ENCODE measurements around the gene PTPRU.
"Not testable (repeated sequence)": the region's sequence is repeated elsewhere in the genome, so short reads cannot be mapped to it uniquely, and the experiment has no call there.

PTPRU gene

DNA sequence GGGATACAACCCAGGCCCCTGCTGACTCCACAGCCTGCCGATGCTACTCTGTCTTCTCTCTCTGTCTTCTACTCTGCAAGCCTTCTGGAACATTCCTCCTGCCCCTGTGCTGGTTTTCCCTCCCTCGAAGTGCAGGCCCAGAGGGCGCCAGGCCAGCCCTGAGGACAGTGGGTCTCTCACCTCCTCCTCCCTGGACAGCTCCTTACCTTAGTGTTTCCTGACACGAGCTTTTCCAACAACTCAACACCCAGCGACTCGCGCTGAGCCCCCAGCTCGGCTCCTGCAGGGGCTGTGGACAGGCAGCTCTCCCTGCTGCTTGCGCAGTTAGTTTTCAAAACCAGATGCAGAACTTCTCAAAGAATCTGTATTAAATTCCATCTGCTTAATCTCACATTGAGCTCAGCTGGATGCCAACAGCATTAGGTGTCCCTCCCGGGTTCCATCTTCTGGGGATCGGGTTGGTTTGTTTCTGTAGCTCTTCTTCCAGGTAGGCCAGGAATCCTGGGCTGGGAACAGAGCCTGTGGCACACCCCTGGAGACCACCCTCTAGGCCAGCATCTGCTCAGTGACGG is 54.2 kb downstream of the PTPRU start:
- no peak for DNase-seq (ENCODE audit: low read depth in 3 of 3)

DNA sequence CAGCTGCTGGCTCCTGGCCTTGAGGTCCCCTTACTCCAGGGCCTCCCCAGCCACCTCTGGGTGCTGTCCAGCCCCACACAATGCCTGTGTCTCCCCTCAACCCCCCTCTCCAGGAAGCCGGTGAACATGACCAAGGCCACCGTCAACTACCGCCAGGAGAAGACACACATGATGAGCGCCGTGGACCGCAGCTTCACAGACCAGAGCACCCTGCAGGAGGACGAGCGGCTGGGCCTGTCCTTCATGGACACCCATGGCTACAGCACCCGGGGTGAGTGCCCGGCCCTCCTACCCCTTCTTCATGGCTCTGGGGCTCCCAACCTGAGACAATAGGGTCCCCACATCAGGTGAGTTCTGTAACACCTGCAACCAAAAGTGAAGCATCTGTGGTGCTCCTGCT is 55.4 kb downstream of the PTPRU start:
- DNase-seq (ENCODE audit: low read depth in 3 of 3), result no peak

DNA sequence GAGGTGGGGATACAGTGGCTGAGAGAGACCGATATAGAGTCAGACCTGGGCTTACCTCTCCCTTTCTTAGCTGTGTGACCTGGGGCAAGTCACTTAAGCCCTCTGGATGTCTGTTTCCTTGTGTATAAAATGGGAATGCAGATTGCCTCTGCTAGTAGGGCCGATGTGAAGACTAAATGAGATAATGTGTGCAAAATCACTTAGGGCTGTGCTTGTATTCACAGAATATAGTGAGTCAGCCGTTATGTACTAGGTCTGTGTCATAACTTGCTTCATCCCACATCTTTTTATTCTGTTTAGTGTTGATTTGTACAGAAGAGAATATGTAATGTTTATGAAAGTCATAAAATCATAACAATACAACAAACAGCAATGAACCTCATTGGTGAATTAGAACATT is 56.0 kb downstream of the PTPRU start:
- DNase-seq (ENCODE audit: low read depth in 3 of 3), result no peak

DNA sequence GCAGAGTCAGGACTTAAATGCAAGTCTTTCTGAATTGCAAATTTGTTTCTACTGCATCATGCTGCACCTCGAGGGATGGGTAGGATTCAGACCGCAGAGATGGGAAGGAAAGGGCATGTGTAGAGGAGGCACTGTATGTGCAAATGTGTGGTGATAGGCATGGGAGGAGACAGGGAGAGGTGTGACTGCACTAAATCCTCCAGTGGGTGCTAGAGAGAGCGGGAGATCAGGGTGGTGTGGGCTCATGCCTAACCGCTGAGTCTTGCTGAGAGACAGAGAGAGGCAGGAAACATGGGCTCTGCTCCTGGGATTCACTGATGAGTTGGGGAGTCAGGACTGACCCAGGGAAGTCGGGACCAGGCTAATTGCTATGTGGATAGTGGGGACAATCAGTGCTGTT is 61.1 kb downstream of the PTPRU start:
- no peak for DNase-seq (ENCODE audit: low read depth in 3 of 3)

DNA sequence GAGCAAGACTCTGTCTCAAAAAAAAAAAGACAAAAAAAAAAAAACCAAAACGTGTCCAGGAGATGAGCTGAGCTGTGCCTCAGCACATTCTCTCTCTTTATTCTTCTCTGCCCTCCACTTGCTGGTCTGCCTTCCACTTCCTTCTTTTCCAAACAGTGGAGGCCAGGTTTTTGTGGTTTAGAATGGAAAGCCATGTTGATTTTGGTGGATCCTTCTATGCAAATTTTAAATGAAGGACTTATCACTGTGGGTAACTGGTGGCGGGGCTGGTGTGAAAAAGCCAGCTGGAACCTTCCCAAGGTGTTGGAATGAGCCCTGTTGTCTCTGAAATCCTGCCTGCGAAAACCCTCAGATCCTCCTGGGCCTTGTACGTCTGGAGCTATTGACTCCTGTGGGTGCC is 61.9 kb downstream of the PTPRU start:
- DNase-seq (ENCODE audit: low read depth in 3 of 3), result no peak

DNA sequence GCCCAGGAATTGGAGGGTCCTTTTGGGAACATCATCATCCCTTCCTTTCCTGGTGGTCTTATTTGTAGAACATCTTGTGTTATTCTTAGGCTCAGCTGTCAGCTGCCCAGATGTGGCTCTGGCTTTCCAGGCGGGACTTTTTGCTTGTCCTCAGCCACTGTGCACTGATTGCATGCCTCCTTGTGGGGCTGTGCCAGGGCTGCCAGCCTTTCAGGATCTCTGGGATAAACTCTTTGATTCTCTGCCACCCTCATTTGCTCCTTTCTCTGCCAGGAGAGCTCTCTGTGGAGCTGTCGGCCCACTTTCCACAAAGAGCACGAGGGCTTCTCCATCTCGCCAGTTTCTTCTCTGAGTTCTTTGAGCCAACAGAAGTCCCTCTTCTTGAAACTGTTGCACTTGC is 63.1 kb downstream of the PTPRU start:
- no peak for DNase-seq (ENCODE audit: low read depth in 3 of 3)

DNA sequence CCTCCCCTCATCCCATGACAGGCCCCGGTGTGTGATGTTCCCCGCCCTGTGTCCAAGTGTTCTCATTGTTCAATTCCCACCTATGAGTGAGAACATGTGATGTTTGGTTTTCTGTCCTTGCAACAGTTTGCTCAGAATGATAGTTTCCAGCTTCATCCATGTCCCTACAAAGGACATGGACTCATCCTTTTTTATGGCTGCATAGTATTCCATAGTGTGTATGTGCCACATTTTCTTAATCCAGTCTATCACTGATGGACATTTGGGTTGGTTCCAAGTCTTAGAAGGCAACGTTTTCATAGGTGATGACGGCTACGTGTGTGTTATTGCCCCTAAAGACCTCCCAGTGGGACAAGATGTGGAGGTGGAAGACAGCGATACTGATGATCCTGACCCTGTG is 65.4 kb downstream of the PTPRU start:
- DNase-seq (ENCODE audit: low read depth in 3 of 3), result not testable (repeated sequence)

DNA sequence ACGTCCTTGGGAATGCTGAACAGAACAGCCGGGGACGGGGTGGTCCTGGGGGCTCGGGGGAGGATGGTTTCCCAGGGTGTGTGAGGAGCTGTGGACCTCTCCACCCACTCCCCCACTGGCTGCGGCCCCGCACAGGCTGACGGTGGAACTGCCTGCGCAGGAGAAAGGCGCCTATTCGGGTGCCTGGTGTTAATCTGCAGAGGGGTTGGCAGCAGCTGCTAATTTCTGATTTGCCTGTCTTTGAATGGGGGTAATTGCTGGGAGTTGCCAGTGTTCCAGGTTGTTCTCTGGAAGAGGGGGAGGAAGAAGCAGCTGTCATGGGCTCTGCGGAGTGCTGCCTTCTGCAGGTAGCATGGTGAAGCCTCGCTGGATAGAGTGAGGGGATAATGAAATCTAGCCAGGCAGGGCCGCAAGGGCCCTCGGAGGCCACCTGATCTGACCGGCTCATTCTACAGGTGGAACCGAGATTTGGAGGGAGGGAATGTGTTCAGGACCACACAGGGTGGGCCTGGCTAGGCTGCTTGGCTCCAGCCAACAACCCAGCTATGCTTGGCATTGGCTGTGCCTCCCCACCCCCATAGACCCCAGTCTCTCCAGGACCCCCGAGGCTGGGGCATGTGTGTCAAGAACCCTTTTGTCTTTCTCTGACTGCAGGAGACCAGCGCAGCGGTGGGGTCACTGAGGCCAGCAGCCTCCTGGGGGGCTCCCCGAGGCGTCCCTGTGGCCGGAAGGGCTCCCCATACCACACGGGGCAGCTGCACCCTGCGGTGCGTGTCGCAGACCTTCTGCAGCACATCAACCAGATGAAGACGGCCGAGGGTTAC is 67.1 kb downstream of the PTPRU start:
- no peak for DNase-seq (ENCODE audit: low read depth in 3 of 3)

DNA sequence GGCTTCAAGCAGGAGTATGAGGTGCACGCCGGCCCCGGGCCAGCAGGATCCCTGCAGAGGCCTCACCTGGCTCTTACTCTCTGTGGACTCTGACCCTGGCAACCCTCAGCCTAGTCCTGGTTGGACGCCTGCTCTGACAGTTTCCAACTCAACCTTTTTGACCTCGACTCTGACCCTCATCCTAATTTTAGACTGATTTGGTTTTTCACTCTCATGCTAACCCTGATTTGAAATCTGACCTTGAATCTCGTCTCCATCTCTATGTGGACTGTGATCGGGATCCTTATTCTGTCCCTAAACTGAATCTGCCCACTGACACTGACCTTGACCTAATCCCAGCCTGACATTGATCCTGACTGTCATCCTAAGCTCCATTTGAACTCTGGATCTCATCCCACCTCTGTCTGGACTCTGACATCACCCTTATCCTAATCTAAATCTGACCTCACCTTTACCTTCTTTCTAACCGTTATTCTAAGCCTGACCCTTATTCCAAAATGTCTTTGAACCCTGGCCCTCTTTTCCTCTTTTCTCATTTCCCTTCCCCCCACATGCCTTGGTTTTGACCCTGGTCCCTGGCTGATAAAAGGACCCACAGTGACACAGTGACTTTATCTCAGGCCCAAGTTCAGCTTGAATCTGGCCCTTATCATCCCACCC is 67.8 kb downstream of the PTPRU start:
- no peak for DNase-seq (ENCODE audit: low read depth in 3 of 3)

DNA sequence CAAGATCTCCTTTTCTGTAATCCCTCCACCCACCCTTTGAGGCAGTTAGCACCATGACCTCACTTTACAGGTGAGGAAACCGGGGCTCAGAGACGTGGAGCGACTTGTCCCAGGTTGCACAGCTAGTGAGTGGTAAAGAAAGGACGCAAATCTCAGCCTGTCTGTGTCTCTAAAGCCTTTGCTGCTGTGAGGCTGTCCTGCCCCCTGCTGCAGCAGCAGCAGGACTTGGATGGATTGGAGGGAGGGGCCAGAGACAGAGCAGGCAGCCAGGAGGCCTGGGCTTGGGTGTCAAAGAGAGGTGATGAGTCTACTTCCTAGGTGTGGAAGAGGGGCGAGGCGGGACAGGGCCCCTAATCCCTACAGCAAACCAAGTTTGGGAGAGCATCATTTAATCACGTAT is 69.6 kb downstream of the PTPRU start:
- DNase-seq (ENCODE audit: low read depth in 3 of 3), result no peak

DNA sequence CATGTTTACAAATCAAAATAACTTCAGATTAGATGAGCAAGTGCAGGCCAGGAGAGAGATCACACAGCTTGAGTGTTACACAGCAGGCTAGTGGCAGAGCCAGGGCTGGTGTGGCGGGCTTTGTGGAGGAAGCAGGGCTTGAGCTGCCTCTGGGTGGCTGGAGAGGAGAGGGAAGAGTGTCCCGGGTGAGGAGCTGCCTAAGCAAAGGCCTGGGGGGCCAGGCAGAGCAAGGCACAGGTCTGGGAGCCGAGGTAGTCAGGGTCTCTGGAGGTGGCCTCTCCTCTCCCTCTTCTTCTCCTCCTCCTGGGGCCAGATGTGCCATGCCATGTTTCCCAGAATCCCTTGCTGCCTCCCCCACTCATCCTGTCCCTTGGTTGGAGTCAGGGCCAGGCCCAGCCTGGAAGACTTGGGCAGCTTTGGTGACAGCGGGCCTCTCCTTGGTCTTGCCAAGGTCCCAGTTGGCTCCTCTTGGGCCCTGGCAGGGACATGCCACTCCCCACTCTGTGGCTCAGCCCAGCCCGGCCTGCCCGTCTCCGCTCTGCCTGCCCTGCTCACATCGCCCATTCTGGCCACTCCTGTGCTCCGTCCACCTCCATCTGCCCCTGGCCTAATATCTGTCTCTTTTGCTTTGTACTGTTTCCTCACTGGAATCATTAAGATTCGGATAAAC is 70.3 kb downstream of the PTPRU start:
- DNase-seq (ENCODE audit: low read depth in 3 of 3), result no peak

DNA sequence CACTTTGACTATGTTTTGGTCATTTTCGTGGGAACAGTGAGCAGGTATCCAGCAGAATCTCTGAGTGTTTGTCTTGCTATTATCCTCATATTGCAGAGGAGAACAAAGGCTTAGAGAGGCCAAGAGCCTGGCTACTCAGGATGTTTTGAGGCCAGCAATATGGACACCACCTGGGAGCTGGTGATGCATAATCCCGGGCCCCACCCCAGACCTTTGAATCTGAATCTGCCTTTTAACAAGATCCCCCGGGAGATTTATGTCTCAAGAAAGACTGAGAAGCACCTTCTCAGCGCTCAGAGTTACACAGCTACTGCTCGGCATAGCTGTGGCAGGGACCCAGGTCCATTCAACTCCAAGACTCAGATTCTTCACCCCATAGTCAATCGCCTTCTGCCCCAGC is 72.8 kb downstream of the PTPRU start:
- DNase-seq (ENCODE audit: low read depth in 3 of 3), result no peak

DNA sequence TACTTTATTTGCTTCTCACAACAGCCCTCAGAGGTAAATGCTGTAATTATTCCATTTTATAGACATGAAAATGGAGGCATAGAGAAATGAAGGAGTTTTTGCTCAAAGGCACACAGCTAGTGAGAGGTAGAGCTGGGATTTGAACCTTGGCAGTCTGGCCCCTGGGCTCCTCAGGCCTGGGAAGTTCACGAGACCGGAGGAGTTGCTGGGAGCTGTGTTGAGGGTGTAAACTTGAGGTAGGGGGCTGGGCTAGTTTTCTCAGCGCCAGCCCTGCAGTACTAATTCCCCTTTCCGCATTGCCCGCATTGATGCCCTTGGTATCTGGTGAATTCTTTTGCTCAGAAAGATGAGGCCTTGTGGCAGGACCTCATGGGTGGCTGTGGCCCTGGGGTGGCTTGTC is 73.3 kb downstream of the PTPRU start:
- no peak for DNase-seq (ENCODE audit: low read depth in 3 of 3)

DNA sequence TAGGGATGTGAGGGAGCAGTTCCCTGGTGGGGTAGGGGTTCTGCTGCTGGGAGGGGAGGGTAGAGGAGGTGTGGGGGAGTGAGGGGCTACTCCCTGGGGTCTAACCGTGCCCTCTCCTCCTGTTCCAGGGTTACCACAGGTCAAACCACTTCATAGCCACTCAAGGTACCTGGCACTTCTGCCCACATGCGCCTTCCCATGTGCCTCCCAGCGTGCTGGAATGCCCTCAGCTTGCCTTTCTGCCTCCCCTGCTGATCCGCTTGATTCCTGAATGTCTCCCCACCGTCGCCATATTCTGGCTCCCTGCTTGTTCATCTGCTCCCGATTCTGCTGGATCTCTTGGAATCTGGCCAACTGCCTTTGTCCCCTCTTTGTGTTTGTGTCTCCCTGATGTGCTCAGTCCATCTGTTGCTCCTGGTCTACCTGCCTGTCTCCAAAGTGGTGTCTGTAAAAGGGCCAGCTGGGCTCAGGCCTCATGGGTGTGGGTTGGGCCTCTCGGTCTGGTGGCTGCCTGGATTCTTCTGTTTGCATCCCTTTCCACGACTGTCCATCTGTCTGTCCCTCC is 74.4 kb downstream of the PTPRU start:
- DNase-seq (ENCODE audit: low read depth in 3 of 3), result no peak

DNA sequence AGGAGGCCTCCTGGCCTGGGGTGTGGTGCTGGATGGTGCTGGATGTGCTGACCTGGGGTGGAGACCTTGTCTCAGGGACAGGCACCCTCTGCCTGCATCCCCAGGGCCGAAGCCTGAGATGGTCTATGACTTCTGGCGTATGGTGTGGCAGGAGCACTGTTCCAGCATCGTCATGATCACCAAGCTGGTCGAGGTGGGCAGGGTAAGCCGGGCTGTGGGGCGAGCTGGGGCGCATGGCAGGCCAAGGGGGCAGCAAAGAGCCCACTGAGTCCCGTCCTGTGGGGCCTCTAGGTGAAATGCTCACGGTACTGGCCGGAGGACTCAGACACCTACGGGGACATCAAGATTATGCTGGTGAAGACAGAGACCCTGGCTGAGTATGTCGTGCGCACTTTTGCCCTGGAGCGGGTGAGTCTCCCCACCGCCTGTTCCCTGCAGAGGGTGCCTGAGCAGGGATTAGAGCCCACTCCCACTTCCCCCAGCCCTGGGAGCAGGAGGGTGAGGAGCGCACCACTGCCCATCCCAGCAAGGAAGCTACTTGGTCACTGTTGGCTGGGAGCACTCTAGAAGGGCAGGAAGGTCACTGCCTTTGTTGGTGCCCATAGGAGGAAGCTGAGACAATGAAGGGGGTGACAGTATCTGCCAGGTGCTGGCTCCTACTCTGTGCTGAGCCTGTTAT is 75.2 kb downstream of the PTPRU start:
- DNase-seq (ENCODE audit: low read depth in 3 of 3), result no peak

DNA sequence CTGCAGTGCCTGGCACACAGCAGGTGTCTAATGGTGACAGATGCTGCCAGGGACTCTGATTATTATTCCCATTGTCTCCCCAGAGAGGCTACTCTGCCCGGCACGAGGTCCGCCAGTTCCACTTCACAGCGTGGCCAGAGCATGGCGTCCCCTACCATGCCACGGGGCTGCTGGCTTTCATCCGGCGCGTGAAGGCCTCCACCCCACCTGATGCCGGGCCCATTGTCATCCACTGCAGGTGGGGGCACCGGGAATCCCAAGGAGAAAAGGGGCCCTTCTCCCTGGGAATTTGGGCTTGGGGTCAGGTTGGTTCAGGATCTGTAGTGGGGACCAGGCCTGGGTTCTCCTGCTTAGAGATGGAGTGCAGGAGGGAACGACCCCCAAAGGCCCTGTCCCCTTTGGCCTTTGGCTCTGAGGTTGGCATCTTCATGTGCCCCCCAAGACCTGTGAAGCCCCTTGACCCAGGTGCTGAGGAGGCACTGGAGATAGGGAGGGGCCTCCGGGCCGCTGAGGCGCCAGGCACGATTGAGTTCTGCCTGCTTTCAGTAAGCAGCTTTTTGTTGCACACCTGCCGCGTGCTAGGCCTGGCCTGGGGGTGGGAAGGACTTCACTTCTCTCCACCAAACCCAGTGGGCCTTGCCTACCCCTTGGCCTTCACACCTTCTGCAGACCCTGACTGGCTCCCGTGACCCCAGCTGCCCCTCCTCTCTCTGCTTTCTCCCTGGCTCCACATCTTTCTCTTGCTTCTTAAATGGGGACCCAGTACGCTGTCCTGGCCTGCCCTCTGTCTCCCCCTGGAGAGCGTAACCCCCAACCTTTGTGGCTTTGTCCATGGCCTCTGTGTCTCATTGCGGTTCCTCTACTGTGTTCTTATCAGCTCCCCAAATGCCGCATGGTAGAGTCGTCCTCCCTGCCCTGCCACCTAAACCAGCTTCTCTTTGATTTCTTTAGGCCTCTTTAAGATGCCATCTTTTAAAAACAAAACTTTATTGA is 76.4 kb downstream of the PTPRU start:
- DNase-seq (ENCODE audit: low read depth in 3 of 3), result no peak

DNA sequence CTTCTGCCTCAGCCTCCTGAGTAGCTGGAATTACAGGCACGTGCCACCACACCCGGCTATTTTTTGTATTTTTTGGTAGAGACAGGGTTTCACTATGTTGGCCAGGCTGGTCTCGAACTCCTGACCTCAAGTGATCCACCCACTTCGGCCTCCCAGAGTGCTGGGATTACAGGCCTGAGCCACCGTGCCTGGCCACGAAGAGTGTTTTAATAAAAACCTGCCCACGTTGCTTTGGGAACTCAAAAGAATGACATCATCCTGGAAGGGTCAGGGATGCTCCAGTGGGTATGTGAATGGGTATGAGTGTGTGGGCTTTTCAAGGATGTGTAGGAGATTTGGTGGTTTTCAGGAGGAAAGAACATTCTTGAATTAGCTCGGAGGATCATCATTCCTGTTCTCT is 78.4 kb downstream of the PTPRU start:
- DNase-seq (ENCODE audit: low read depth in 3 of 3), result not testable (repeated sequence)

DNA sequence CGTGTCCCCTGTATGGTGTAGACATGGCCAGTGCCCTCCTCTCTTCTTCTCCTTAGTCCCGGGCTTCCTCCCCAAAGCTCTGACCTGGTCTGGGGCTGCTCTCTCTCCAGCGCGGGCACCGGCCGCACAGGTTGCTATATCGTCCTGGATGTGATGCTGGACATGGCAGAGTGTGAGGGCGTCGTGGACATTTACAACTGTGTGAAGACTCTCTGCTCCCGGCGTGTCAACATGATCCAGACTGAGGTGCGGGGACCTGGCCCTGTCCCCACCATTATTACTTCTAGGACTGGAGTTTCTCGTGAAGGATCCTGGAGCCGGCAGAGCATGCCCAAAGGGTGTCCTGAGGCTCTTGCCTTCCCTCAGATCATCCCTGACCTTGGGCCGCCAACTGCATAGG is 78.9 kb downstream of the PTPRU start:
- no peak for DNase-seq (ENCODE audit: low read depth in 3 of 3)

DNA sequence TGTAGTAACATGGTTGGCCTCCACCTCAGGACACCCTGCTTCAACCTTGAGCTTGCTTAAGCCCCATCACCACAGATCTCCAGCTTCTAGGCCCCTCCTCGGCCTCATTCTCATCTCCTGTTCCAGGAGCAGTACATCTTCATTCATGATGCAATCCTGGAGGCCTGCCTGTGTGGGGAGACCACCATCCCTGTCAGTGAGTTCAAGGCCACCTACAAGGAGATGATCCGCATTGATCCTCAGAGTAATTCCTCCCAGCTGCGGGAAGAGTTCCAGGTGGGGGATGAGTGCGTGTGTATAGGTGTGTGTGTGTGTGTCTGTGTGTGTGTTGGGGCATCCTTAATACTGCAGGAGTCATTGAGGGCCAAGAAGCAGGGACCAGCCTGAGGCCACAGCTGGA is 79.6 kb downstream of the PTPRU start:
- no peak for DNase-seq (ENCODE audit: low read depth in 3 of 3)

DNA sequence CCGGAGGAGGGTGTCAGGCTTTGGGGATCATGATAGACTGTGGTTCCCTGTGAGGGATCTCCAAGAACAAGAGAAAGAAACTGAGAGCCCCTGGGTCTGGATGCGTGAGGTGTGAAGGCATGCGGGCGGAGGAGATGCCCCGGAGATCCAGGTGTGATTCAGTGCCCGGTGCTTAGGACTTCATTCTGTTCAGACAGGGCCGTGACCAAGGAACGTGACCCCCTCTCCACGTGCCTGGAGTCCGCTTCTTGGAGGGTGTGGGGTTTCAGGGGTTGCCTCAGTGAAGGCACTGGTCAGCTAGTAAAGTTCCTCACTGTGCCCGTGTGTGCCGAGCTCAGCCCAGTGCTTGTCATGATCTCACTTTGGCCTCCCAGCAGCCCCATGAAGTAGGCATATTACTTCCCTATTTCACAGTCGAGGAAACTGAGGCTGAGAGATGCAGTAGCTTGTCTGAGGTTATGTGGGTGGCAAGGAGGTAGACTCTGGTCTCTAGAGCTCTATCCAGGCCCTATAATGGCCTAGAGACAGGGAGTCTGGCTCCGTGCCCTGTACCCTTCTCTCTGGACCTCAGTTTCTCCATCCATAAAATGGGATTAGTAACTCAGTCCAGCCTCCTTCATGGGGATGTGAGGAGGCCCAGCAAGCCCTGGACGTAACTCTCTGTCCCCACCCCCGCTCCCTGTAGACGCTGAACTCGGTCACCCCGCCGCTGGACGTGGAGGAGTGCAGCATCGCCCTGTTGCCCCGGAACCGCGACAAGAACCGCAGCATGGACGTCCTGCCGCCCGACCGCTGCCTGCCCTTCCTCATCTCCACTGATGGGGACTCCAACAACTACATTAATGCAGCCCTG is 81.0 kb downstream of the PTPRU start:
- DNase-seq (ENCODE audit: low read depth in 3 of 3), result no peak
